Endodermal cell (in vitro differentiated cells): ENCODE measurements around the gene FCER2. TPM values are rescaled to one million over a fixed set of nuclear protein-coding genes. Genes with fewer than 3 reads are reported as not detected.

ENCODE experiments used
- DNase-seq: peaks from one replicate; pipeline ENCODE4 v3.0.0-alpha.2; 2017
- H3K27ac ChIP-seq: 2 replicates; pipeline ENCODE4 v1.5.1; 2013; ENCODE audit warnings: mild to moderate bottlenecking, low read depth, low read length, moderate library complexity
- H3K27me3 ChIP-seq: 2 replicates; pipeline ENCODE4 v1.6.1; 2013; ENCODE audit warnings: mild to moderate bottlenecking, low read length, moderate library complexity; ENCODE audit not compliant: insufficient read depth, control insufficient read depth, poor library complexity, severe bottlenecking
- H3K36me3 ChIP-seq: 2 replicates; pipeline ENCODE4 v1.7.0; 2013; ENCODE audit warnings: mild to moderate bottlenecking, low read length, moderate library complexity; ENCODE audit not compliant: control insufficient read depth, insufficient read depth
- H3K4me1 ChIP-seq: one replicate; pipeline ENCODE4 v1.7.0; 2013; ENCODE audit warnings: low read length; ENCODE audit not compliant: control insufficient read depth, insufficient read depth
- H3K4me3 ChIP-seq: 2 replicates; pipeline ENCODE4 v1.5.1; 2013; ENCODE audit warnings: mild to moderate bottlenecking, low read length, moderate library complexity
- H3K9ac ChIP-seq: 2 replicates; pipeline ENCODE4 v1.6.1; 2013; ENCODE audit warnings: mild to moderate bottlenecking, low read length, moderate library complexity; ENCODE audit not compliant: poor library complexity, severe bottlenecking; ENCODE audit errors: extremely low read depth
- H3K9me3 ChIP-seq: 2 replicates; pipeline ENCODE4 v1.6.1; 2013; ENCODE audit warnings: mild to moderate bottlenecking, low read length, moderate library complexity; ENCODE audit not compliant: control insufficient read depth
- H3K27ac Mint-ChIP-seq: 2 replicates; pipeline ENCODE4 v1.8.0; 2020; ENCODE audit warnings: mixed read lengths
- H3K27me3 Mint-ChIP-seq: 2 replicates; pipeline ENCODE4 v1.8.0; 2021; ENCODE audit warnings: mild to moderate bottlenecking, mixed read lengths; ENCODE audit not compliant: insufficient read depth
- H3K36me3 Mint-ChIP-seq: 2 replicates; pipeline ENCODE4 v1.8.0; 2020; ENCODE audit warnings: low read depth, mixed read lengths
- H3K4me1 Mint-ChIP-seq: 2 replicates; pipeline ENCODE4 v1.8.0; 2020; ENCODE audit warnings: mixed read lengths
- H3K4me3 Mint-ChIP-seq: 2 replicates; pipeline ENCODE4 v1.8.0; 2020; ENCODE audit warnings: mild to moderate bottlenecking, moderate library complexity, mixed read lengths
- H3K9me3 Mint-ChIP-seq: 2 replicates; pipeline ENCODE4 v1.8.0; 2020; ENCODE audit warnings: mild to moderate bottlenecking, mixed read lengths
- WGBS, 2 experiments: methylation state at CpG; one replicate each; pipeline versions ENCODE4 v1.1.5 to v1.1.7; 2013; ENCODE audit warnings: missing lambda C conversion rate in 2 of 2, mixed read lengths in 1 of 2; ENCODE audit not compliant: insufficient coverage in 1 of 2, insufficient read length in 1 of 2; 5-methylcytosine and 5-hydroxymethylcytosine counted together
- total RNA-seq, 2 donors: library from RNA; stranded (reverse); fragmentation: NEBNext Ultra II Directional in 1 of 2; extraction: Animal tissue kit (Norgen Biotek cat#: 25700) in 1 of 2; gene quantifications; 2 replicates in 1 of 2; 3 replicates in 1 of 2; pipeline ENCODE4 v1.2.1, GENCODE V29; 2021
- TF ChIP-seq, protein P1 (sequence below): fragments of 200-600 bp; sonication (generic); conservative IDR thresholded peaks from 2 replicates; pipeline ENCODE4 v1.5.0; 2021; ENCODE audit warnings: antibody characterized with exemption, mild to moderate bottlenecking

The FCER2 gene
- total RNA-seq, 2 donors from 2014 or later: not detected

- Histone ChIP-seq H3K27ac (no peak overlapping the region), H3K9me3 (no peaks in the 10 kb centered on the region), H3K27me3 (no peaks in the 10 kb centered on the region), H3K36me3 (no peaks in the 10 kb centered on the region), H3K4me3 (no peak overlapping the region), H3K9ac (no peak overlapping the region), H3K4me1 (no peaks in the 10 kb centered on the region)
- no peaks in the 10 kb centered on the region for H3K36me3 Mint-ChIP-seq
- H3K27ac Mint-ChIP-seq: no peak overlapping the region
- H3K4me3 Mint-ChIP-seq: no peak overlapping the region
- WGBS, 2 experiments: 87 to 92% methylated on average over 4 to 6 of the region's 6 CpGs
- no peaks in the 10 kb centered on the region for H3K9me3 Mint-ChIP-seq
- DNase-seq: no peak
- no peaks in the 10 kb centered on the region for H3K4me1 Mint-ChIP-seq
- peaks cover 36% of the 10 kb centered on the region for H3K27me3 Mint-ChIP-seq
- TF ChIP-seq, protein P1, sequence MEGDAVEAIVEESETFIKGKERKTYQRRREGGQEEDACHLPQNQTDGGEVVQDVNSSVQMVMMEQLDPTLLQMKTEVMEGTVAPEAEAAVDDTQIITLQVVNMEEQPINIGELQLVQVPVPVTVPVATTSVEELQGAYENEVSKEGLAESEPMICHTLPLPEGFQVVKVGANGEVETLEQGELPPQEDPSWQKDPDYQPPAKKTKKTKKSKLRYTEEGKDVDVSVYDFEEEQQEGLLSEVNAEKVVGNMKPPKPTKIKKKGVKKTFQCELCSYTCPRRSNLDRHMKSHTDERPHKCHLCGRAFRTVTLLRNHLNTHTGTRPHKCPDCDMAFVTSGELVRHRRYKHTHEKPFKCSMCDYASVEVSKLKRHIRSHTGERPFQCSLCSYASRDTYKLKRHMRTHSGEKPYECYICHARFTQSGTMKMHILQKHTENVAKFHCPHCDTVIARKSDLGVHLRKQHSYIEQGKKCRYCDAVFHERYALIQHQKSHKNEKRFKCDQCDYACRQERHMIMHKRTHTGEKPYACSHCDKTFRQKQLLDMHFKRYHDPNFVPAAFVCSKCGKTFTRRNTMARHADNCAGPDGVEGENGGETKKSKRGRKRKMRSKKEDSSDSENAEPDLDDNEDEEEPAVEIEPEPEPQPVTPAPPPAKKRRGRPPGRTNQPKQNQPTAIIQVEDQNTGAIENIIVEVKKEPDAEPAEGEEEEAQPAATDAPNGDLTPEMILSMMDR: no peak
Measured at GRCh38 chr19:7720351-7720750, 18.4 kb upstream of the FCER2 start.

GRCh38 chr19:7718668-7719067 is 16.7 kb upstream of the FCER2 start:
- DNase-seq: no peak
- no peaks in the 10 kb centered on the region for H3K27me3 ChIP-seq
- Mint-ChIP-seq H3K36me3 (no peaks in the 10 kb centered on the region), H3K27me3 (peaks cover 26% of the 10 kb centered on the region), H3K27ac (no peak overlapping the region), H3K4me3 (no peak overlapping the region), H3K4me1 (no peaks in the 10 kb centered on the region), H3K9me3 (no peaks in the 10 kb centered on the region)
- H3K9ac ChIP-seq: no peak overlapping the region
- H3K27ac ChIP-seq: no peak overlapping the region
- 68 to 81% methylated on average over 4 to 8 of the region's 8 CpGs for WGBS, 2 experiments
- no peaks in the 10 kb centered on the region for H3K9me3 ChIP-seq
- no peak overlapping the region for H3K4me3 ChIP-seq
- TF ChIP-seq, protein P1: no peak
- H3K36me3 ChIP-seq: no peaks in the 10 kb centered on the region
- H3K4me1 ChIP-seq: no peaks in the 10 kb centered on the region

DNA sequence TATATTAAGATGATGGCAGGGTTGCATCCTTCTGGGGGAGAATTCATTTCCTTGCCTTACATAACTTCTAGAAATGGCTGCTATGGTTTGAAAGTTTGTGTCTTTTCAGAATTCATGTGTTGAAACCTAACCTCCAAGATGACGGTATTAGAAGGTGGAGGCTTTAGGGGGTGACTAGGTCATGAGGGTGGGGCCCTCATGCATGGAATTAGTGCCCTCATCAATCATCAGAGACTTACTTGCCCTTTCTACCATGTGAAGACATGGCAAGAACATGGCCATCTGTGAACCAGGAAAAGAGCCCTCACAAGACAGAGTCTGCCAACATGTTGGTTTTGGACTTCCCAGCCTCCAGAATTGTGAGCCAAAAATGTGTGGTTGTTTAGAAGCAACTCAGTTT is 14.8 kb upstream of the FCER2 start:
- DNase-seq: no peak
- 82% methylated on average over 1 of the region's 1 CpG; no CpG with 5 or more reads in 1 of the 2 experiments for WGBS, 2 experiments
- Histone ChIP-seq H3K27me3 (no peaks in the 10 kb centered on the region), H3K4me3 (no peak overlapping the region), H3K27ac (no peak overlapping the region), H3K36me3 (no peaks in the 10 kb centered on the region), H3K9me3 (no peaks in the 10 kb centered on the region), H3K9ac (no peak overlapping the region), H3K4me1 (no peaks in the 10 kb centered on the region)
- Mint-ChIP-seq H3K36me3 (no peaks in the 10 kb centered on the region), H3K27ac (no peak overlapping the region), H3K4me3 (no peak overlapping the region), H3K9me3 (no peaks in the 10 kb centered on the region), H3K27me3 (peaks cover 19% of the 10 kb centered on the region), H3K4me1 (no peaks in the 10 kb centered on the region)
- TF ChIP-seq, protein P1: no peak
